Measurements from ENCODE around the gene POGK. TPM values are rescaled to one million over a fixed set of nuclear protein-coding genes. Genes with fewer than 3 reads are reported as not detected.

Gene POGK
- total RNA-seq, result 10 to 100 TPM; 33.1 to 49.0 (median 39.7) TPM

DNA sequence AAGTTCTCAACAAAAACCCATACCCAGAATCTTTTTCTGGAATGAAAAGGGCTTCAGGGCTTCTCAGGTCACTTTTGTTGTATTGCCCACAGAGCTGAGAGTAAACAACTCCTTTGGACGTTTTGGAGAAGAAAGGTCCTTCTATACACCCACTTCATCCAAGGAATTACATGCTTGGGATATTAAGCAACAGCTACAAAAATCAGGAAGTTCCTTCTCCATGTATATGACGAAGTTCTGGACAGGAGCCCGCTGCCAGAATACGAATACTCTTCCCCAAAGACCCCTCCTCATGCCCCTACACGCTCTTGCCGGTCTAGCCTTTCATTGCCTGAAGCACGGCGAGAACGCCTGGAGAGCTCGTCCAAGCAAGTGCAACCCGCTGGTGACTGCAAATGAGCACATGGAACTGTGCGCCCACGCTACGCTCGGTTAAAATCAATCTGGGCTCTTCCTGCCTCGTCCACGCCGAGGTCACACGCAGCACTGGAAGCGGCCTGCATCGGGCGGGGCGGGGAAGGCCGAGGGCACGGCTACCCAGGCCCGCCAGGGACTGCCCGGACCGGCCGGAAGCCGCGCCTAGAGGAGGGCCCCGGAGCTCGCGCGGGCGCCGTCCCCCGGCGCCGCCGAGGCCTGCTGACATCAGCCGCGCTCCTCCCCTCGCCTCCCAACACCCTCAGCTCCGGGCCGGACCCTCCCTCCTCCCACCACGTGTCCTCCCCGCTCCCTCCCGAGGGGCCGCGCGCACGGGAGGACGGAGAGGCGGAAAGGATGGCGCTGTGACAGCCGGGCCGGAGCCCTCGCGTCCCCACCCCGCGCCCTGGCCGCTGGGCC lies at the start of gene POGK:
POGK (plus strand) TSS at position 710 of the 834 bp plus-strand sequence. CDS start 1,482 bp downstream, outside the sequence.
- TF ChIP-seq EP300 (IDR thresholded peaks at IDR 0.05) (no peak), POLR2AphosphoS5 (IDR thresholded peaks at IDR 0.05) (peak in 1 of 3 donors; percentile 11), POLR2A (IDR thresholded peaks at IDR 0.05) (peak in 1 of 2 donors; percentile 42)

DNA sequence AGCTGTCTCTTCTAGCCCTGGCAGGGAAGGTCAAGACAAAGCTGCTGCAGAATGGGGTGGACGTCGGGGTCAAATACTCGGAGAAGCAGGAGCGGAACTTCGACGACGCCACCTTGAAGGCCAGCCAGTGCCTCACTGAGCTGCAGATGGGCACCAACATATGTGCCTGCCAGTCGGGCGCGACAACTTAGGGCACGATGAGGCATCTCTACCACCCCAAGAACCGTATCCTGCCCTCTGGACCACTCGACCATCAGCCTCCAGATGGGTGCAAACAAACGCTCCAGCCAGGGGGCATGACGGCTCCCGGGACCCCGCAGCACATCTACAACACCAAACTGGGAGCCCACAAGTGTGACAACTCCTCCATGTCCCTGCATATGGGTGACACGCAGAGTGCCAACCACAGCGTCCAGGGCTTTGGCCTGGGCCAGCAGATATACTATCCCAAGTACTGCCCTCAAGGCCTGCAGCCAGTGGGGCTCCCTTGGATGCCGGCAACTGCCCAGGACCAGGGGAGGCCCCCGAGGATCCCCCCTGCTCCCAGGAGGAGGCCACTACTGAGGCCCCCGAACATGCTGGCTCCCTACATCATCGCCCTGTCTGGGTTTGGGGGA lies 42.5 kb upstream of the POGK start:
- H3K9me3 ChIP-seq, result no peaks in the 10 kb centered on the region
- no peak overlapping the region for H3K4me3 ChIP-seq
- TF ChIP-seq CTCF (IDR thresholded peaks at IDR 0.05) (no peak), POLR2AphosphoS5 (IDR thresholded peaks at IDR 0.05) (no peak), POLR2A (IDR thresholded peaks at IDR 0.05) (no peak), EP300 (IDR thresholded peaks at IDR 0.05) (no peak)
- 95% methylated on average over 15 of the region's 23 CpGs for WGBS
- H3K36me3 ChIP-seq, result no peaks in the 10 kb centered on the region
- H3K4me1 ChIP-seq, result no peaks in the 10 kb centered on the region
- no peak for DNase-seq (ENCODE audit: low spot score in 2 of 2)
- H3K27me3 ChIP-seq, result peaks cover 7% of the 10 kb centered on the region
- no peak overlapping the region for H3K27ac ChIP-seq

More for the DNA sequence above, at the start of gene POGK:
- under 1% methylated on average over 31 of the region's 63 CpGs for WGBS
- peak; percentile 94 for DNase-seq (ENCODE audit: low spot score in 2 of 2)
- Histone ChIP-seq H3K36me3 (peaks cover 31% of the 10 kb centered on the region), H3K9me3 (no peaks in the 10 kb centered on the region), H3K27me3 (no peaks in the 10 kb centered on the region), H3K4me1 (peaks cover 47% of the 10 kb centered on the region), H3K4me3 (peak within 1 kb of the TSS; percentile 75), H3K27ac (peak within 1 kb of the TSS; percentile 88)

DNA sequence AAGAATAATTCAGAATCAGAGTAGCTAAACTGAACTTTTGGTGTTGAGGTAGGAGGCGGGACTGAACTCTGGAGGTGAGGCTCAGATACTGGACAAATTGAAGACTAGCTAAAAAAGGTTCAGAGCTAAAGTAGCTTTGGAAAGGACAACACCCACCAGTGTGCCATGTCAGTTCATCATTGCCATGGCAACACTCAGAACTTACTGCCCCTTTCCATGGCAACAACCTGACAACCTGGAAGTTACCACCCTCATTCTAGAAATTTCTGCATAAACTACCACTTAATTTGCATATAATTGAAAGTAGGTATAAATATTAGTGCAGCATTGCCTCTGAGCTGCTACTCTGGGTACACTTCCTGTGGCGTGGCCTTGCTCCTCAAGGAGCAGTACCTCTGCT lies 30.3 kb upstream of the POGK start:
- Histone ChIP-seq H3K9me3 (no peaks in the 10 kb centered on the region), H3K27me3 (peaks cover 3% of the 10 kb centered on the region), H3K4me1 (no peaks in the 10 kb centered on the region), H3K36me3 (no peaks in the 10 kb centered on the region), H3K4me3 (no peak overlapping the region), H3K27ac (no peak overlapping the region)
- 88% methylated on average over 2 of the region's 2 CpGs for WGBS
- DNase-seq (ENCODE audit: low spot score in 2 of 2), result no peak
- TF ChIP-seq CTCF (IDR thresholded peaks at IDR 0.05) (no peak), POLR2A (IDR thresholded peaks at IDR 0.05) (no peak), EP300 (IDR thresholded peaks at IDR 0.05) (no peak), POLR2AphosphoS5 (IDR thresholded peaks at IDR 0.05) (no peak)

DNA sequence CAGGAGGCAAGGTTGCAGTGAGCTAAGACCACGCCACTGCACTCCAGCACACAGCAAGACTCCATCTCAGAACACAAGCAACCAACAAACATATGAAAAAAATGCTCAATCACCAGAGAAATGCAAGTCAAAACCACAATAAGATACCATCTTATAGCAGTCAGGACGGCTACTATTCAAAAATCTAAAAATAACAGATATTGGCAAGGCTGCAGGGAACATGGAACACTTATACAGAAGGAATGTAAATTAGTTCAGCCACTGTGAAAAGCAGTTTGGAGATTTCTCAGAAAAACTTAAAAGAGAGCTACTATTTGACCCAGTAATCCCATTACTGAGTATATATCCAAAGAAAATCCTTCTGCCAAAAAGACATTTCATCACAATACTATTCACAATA lies 27.6 kb upstream of the POGK start:
- Histone ChIP-seq H3K4me3 (no peak overlapping the region), H3K9me3 (no peaks in the 10 kb centered on the region), H3K27ac (no peak overlapping the region), H3K36me3 (no peaks in the 10 kb centered on the region), H3K27me3 (peaks cover 3% of the 10 kb centered on the region), H3K4me1 (no peaks in the 10 kb centered on the region)
- TF ChIP-seq POLR2AphosphoS5 (IDR thresholded peaks at IDR 0.05), result no peak
- TF ChIP-seq POLR2A (IDR thresholded peaks at IDR 0.05), result no peak
- TF ChIP-seq EP300 (IDR thresholded peaks at IDR 0.05), result no peak
- no peak for TF ChIP-seq CTCF (IDR thresholded peaks at IDR 0.05)
- WGBS, result 37% methylated on average over 2 of the region's 2 CpGs
- no peak for DNase-seq (ENCODE audit: low spot score in 2 of 2)

- DNase-seq (ENCODE audit: low spot score in 2 of 2), result no peak
- WGBS, result 46% methylated on average over 2 of the region's 2 CpGs
- H3K27ac ChIP-seq, result no peak overlapping the region
- no peak for TF ChIP-seq CTCF (IDR thresholded peaks at IDR 0.05)
- TF ChIP-seq POLR2A (IDR thresholded peaks at IDR 0.05), result no peak
- no peak for TF ChIP-seq POLR2AphosphoS5 (IDR thresholded peaks at IDR 0.05)
- TF ChIP-seq EP300 (IDR thresholded peaks at IDR 0.05), result no peak
- H3K4me3 ChIP-seq, result no peak overlapping the region
- H3K9me3 ChIP-seq, result no peaks in the 10 kb centered on the region
- H3K4me1 ChIP-seq, result no peaks in the 10 kb centered on the region
- H3K36me3 ChIP-seq, result no peaks in the 10 kb centered on the region
- H3K27me3 ChIP-seq, result peaks cover 3% of the 10 kb centered on the region
These were observed 25.6 kb upstream of the POGK start for GRCh38 chr1:166813508-166814223.
